ENCODE measurements around the gene CCDC93.
A peak's percentile ranks its signal among the peaks of the same experiment; 100 is the strongest.

CCDC93 gene

GRCh38 chr2:117968722-117969121, 45.1 kb downstream of the CCDC93 start:
- no peaks in the 10 kb centered on the region for H3K4me1 Mint-ChIP-seq (ENCODE audit: low read depth)
- no peak for DNase-seq (ENCODE audit: low spot score)
- H3K36me3 Mint-ChIP-seq (ENCODE audit: low read depth) = peaks cover 38% of the 10 kb centered on the region
- no peaks in the 10 kb centered on the region for H3K27me3 Mint-ChIP-seq (ENCODE audit: low read depth)
- H3K27ac Mint-ChIP-seq = no peak overlapping the region
- no peak overlapping the region for H3K4me3 Mint-ChIP-seq
- no peaks in the 10 kb centered on the region for H3K9me3 Mint-ChIP-seq

GRCh38 chr2:117967977-117968718, 45.7 kb downstream of the CCDC93 start:
- Mint-ChIP-seq H3K4me1 (ENCODE audit: low read depth) (no peaks in the 10 kb centered on the region), H3K9me3 (no peaks in the 10 kb centered on the region), H3K4me3 (no peak overlapping the region), H3K27ac (no peak overlapping the region), H3K36me3 (ENCODE audit: low read depth) (peaks cover 38% of the 10 kb centered on the region), H3K27me3 (ENCODE audit: low read depth) (no peaks in the 10 kb centered on the region)
- DNase-seq (ENCODE audit: low spot score) = no peak

GRCh38 chr2:117963446-117963845, 50.4 kb downstream of the CCDC93 start:
- Mint-ChIP-seq H3K27me3 (ENCODE audit: low read depth) (no peaks in the 10 kb centered on the region), H3K4me1 (ENCODE audit: low read depth) (no peaks in the 10 kb centered on the region), H3K4me3 (no peak overlapping the region), H3K9me3 (no peaks in the 10 kb centered on the region), H3K27ac (no peak overlapping the region), H3K36me3 (ENCODE audit: low read depth) (peaks cover 34% of the 10 kb centered on the region)
- DNase-seq (ENCODE audit: low spot score) = no peak

GRCh38 chr2:117961201-117961600, 52.7 kb downstream of the CCDC93 start:
- H3K36me3 Mint-ChIP-seq (ENCODE audit: low read depth) = peaks cover 50% of the 10 kb centered on the region
- H3K9me3 Mint-ChIP-seq = no peaks in the 10 kb centered on the region
- peak overlapping the region; percentile 42 for H3K27ac Mint-ChIP-seq
- H3K27me3 Mint-ChIP-seq (ENCODE audit: low read depth) = no peaks in the 10 kb centered on the region
- DNase-seq (ENCODE audit: low spot score) = no peak
- H3K4me1 Mint-ChIP-seq (ENCODE audit: low read depth) = no peaks in the 10 kb centered on the region
- no peak overlapping the region for H3K4me3 Mint-ChIP-seq

- no peak for DNase-seq (ENCODE audit: low spot score)
- no peak overlapping the region for H3K4me3 Mint-ChIP-seq
- no peaks in the 10 kb centered on the region for H3K4me1 Mint-ChIP-seq (ENCODE audit: low read depth)
- no peaks in the 10 kb centered on the region for H3K9me3 Mint-ChIP-seq
- peaks cover 50% of the 10 kb centered on the region for H3K36me3 Mint-ChIP-seq (ENCODE audit: low read depth)
- H3K27ac Mint-ChIP-seq = no peak overlapping the region
- H3K27me3 Mint-ChIP-seq (ENCODE audit: low read depth) = no peaks in the 10 kb centered on the region
These were observed 53.6 kb downstream of the CCDC93 start for GRCh38 chr2:117960231-117960630.

- Mint-ChIP-seq H3K4me1 (ENCODE audit: low read depth) (no peaks in the 10 kb centered on the region), H3K4me3 (no peak overlapping the region), H3K27me3 (ENCODE audit: low read depth) (no peaks in the 10 kb centered on the region), H3K36me3 (ENCODE audit: low read depth) (peaks cover 62% of the 10 kb centered on the region), H3K27ac (no peak overlapping the region), H3K9me3 (no peaks in the 10 kb centered on the region)
- no peak for DNase-seq (ENCODE audit: low spot score)
These were observed 55.7 kb downstream of the CCDC93 start for GRCh38 chr2:117958186-117958585.

GRCh38 chr2:117957616-117958015, 56.3 kb downstream of the CCDC93 start:
- H3K36me3 Mint-ChIP-seq (ENCODE audit: low read depth) = peaks cover 61% of the 10 kb centered on the region
- no peaks in the 10 kb centered on the region for H3K9me3 Mint-ChIP-seq
- H3K27ac Mint-ChIP-seq = no peak overlapping the region

GRCh38 chr2:117956036-117956796, 57.7 kb downstream of the CCDC93 start:
- no peak overlapping the region for H3K27ac Mint-ChIP-seq
- DNase-seq (ENCODE audit: low spot score) = no peak

More at GRCh38 chr2:117957616-117958015, 56.3 kb downstream of the CCDC93 start:
- DNase-seq (ENCODE audit: low spot score) = no peak
- no peaks in the 10 kb centered on the region for H3K27me3 Mint-ChIP-seq (ENCODE audit: low read depth)
- H3K4me3 Mint-ChIP-seq = no peak overlapping the region
- H3K4me1 Mint-ChIP-seq (ENCODE audit: low read depth) = no peaks in the 10 kb centered on the region

GRCh38 chr2:117953231-117953630, 60.6 kb downstream of the CCDC93 start:
- Mint-ChIP-seq H3K36me3 (ENCODE audit: low read depth) (peaks cover 60% of the 10 kb centered on the region), H3K9me3 (no peaks in the 10 kb centered on the region), H3K27ac (no peak overlapping the region), H3K4me3 (no peak overlapping the region), H3K27me3 (ENCODE audit: low read depth) (no peaks in the 10 kb centered on the region), H3K4me1 (ENCODE audit: low read depth) (peaks cover 3% of the 10 kb centered on the region)
- DNase-seq (ENCODE audit: low spot score) = no peak

More at GRCh38 chr2:117956036-117956796, 57.7 kb downstream of the CCDC93 start:
- Mint-ChIP-seq H3K4me3 (no peak overlapping the region), H3K9me3 (no peaks in the 10 kb centered on the region), H3K4me1 (ENCODE audit: low read depth) (no peaks in the 10 kb centered on the region), H3K27me3 (ENCODE audit: low read depth) (no peaks in the 10 kb centered on the region), H3K36me3 (ENCODE audit: low read depth) (peaks cover 69% of the 10 kb centered on the region)

- Mint-ChIP-seq H3K9me3 (no peaks in the 10 kb centered on the region), H3K27me3 (ENCODE audit: low read depth) (no peaks in the 10 kb centered on the region), H3K4me1 (ENCODE audit: low read depth) (peaks cover 3% of the 10 kb centered on the region), H3K27ac (no peak overlapping the region), H3K36me3 (ENCODE audit: low read depth) (peaks cover 59% of the 10 kb centered on the region), H3K4me3 (no peak overlapping the region)
- no peak for DNase-seq (ENCODE audit: low spot score)
These were observed 61.2 kb downstream of the CCDC93 start for GRCh38 chr2:117952701-117953100.

GRCh38 chr2:117952228-117952627, 61.6 kb downstream of the CCDC93 start:
- H3K9me3 Mint-ChIP-seq = no peaks in the 10 kb centered on the region
- peaks cover 57% of the 10 kb centered on the region for H3K36me3 Mint-ChIP-seq (ENCODE audit: low read depth)
- no peak overlapping the region for H3K4me3 Mint-ChIP-seq
- DNase-seq (ENCODE audit: low spot score) = no peak
- no peak overlapping the region for H3K27ac Mint-ChIP-seq
- peaks cover 3% of the 10 kb centered on the region for H3K4me1 Mint-ChIP-seq (ENCODE audit: low read depth)
- no peaks in the 10 kb centered on the region for H3K27me3 Mint-ChIP-seq (ENCODE audit: low read depth)

GRCh38 chr2:117949806-117950205, 64.1 kb downstream of the CCDC93 start:
- Mint-ChIP-seq H3K36me3 (ENCODE audit: low read depth) (peaks cover 60% of the 10 kb centered on the region), H3K27ac (no peak overlapping the region), H3K9me3 (no peaks in the 10 kb centered on the region), H3K4me1 (ENCODE audit: low read depth) (peaks cover 3% of the 10 kb centered on the region), H3K4me3 (no peak overlapping the region), H3K27me3 (ENCODE audit: low read depth) (no peaks in the 10 kb centered on the region)
- DNase-seq (ENCODE audit: low spot score) = no peak

- Mint-ChIP-seq H3K4me3 (no peak overlapping the region), H3K27ac (no peak overlapping the region), H3K9me3 (no peaks in the 10 kb centered on the region), H3K4me1 (ENCODE audit: low read depth) (peaks cover 3% of the 10 kb centered on the region), H3K36me3 (ENCODE audit: low read depth) (peaks cover 58% of the 10 kb centered on the region), H3K27me3 (ENCODE audit: low read depth) (no peaks in the 10 kb centered on the region)
- DNase-seq (ENCODE audit: low spot score) = no peak
These were observed 65.3 kb downstream of the CCDC93 start for GRCh38 chr2:117948615-117949014.

GRCh38 chr2:117945296-117945695, 68.6 kb downstream of the CCDC93 start:
- Mint-ChIP-seq H3K36me3 (ENCODE audit: low read depth) (peaks cover 54% of the 10 kb centered on the region), H3K27ac (no peak overlapping the region), H3K4me3 (no peak overlapping the region)

More at GRCh38 chr2:117945296-117945695, 68.6 kb downstream of the CCDC93 start:
- Mint-ChIP-seq H3K4me1 (ENCODE audit: low read depth) (peaks cover 3% of the 10 kb centered on the region), H3K27me3 (ENCODE audit: low read depth) (no peaks in the 10 kb centered on the region), H3K9me3 (no peaks in the 10 kb centered on the region)
- no peak for DNase-seq (ENCODE audit: low spot score)
